Measurements from ENCODE around the gene INTS3.

INTS3 gene

GRCh38 chr1:153771261-153771660, 43.4 kb downstream of the INTS3 start:
- no peak overlapping the region for H3K4me3 ChIP-seq (ENCODE audit: severe bottlenecking)
- H3K4me1 ChIP-seq (ENCODE audit: insufficient read depth, poor library complexity, severe bottlenecking), result peaks cover 6% of the 10 kb centered on the region
- no peak for ATAC-seq (ENCODE audit: low read depth)
- H3K36me3 ChIP-seq (ENCODE audit: low read depth), result peaks cover 54% of the 10 kb centered on the region
- TF ChIP-seq CTCF (IDR thresholded peaks at IDR 0.05; ENCODE audit: poor library complexity, severe bottlenecking), result no peak
- DNase-seq (ENCODE audit: low spot score), result no peak
- no peak overlapping the region for H3K27ac ChIP-seq (ENCODE audit: poor library complexity, severe bottlenecking)
- H3K27me3 ChIP-seq (ENCODE audit: insufficient read depth, poor library complexity, severe bottlenecking), result no peaks in the 10 kb centered on the region
- H3K9me3 ChIP-seq (ENCODE audit: severe bottlenecking), result no peaks in the 10 kb centered on the region

GRCh38 chr1:153771841-153772593, 44.2 kb downstream of the INTS3 start:
- Histone ChIP-seq H3K27ac (ENCODE audit: poor library complexity, severe bottlenecking) (no peak overlapping the region), H3K9me3 (ENCODE audit: severe bottlenecking) (no peaks in the 10 kb centered on the region), H3K27me3 (ENCODE audit: insufficient read depth, poor library complexity, severe bottlenecking) (no peaks in the 10 kb centered on the region), H3K36me3 (ENCODE audit: low read depth) (peaks cover 48% of the 10 kb centered on the region), H3K4me1 (ENCODE audit: insufficient read depth, poor library complexity, severe bottlenecking) (peaks cover 6% of the 10 kb centered on the region), H3K4me3 (ENCODE audit: severe bottlenecking) (no peak overlapping the region)
- ATAC-seq (ENCODE audit: low read depth) (no peak), DNase-seq (ENCODE audit: low spot score) (no peak)
- TF ChIP-seq CTCF (IDR thresholded peaks at IDR 0.05; ENCODE audit: poor library complexity, severe bottlenecking), result peak; percentile 12

GRCh38 chr1:153773096-153773921, 45.5 kb downstream of the INTS3 start:
- no peak for TF ChIP-seq CTCF (IDR thresholded peaks at IDR 0.05; ENCODE audit: poor library complexity, severe bottlenecking)
- ATAC-seq (ENCODE audit: low read depth) (no peak), DNase-seq (ENCODE audit: low spot score) (no peak)
- Histone ChIP-seq H3K27ac (ENCODE audit: poor library complexity, severe bottlenecking) (peak overlapping the region; percentile 78), H3K4me1 (ENCODE audit: insufficient read depth, poor library complexity, severe bottlenecking) (peaks cover 6% of the 10 kb centered on the region), H3K9me3 (ENCODE audit: severe bottlenecking) (no peaks in the 10 kb centered on the region), H3K27me3 (ENCODE audit: insufficient read depth, poor library complexity, severe bottlenecking) (no peaks in the 10 kb centered on the region), H3K36me3 (ENCODE audit: low read depth) (peaks cover 35% of the 10 kb centered on the region), H3K4me3 (ENCODE audit: severe bottlenecking) (no peak overlapping the region)

- H3K36me3 ChIP-seq (ENCODE audit: low read depth), result peaks cover 28% of the 10 kb centered on the region
- peaks cover 6% of the 10 kb centered on the region for H3K4me1 ChIP-seq (ENCODE audit: insufficient read depth, poor library complexity, severe bottlenecking)
- TF ChIP-seq CTCF (IDR thresholded peaks at IDR 0.05; ENCODE audit: poor library complexity, severe bottlenecking), result no peak
- no peak overlapping the region for H3K4me3 ChIP-seq (ENCODE audit: severe bottlenecking)
- H3K27me3 ChIP-seq (ENCODE audit: insufficient read depth, poor library complexity, severe bottlenecking), result no peaks in the 10 kb centered on the region
- ATAC-seq (ENCODE audit: low read depth) (no peak), DNase-seq (ENCODE audit: low spot score) (no peak)
- peak overlapping the region; percentile 78 for H3K27ac ChIP-seq (ENCODE audit: poor library complexity, severe bottlenecking)
- no peaks in the 10 kb centered on the region for H3K9me3 ChIP-seq (ENCODE audit: severe bottlenecking)
Measured at GRCh38 chr1:153774026-153774595, 46.3 kb downstream of the INTS3 start.
